ENCODE measurements around the gene NKPD1. TPM values are rescaled to one million over a fixed set of nuclear protein-coding genes. Genes with fewer than 3 reads are reported as not detected.

NKPD1 gene
- total RNA-seq, 2 donors from 2014 or later: 0.07 TPM; not detected in 1

GRCh38 chr19:45184115-45184514, 23.3 kb upstream of the NKPD1 start:
- Histone ChIP-seq H3K27me3 (no peaks in the 10 kb centered on the region), H3K9me3 (no peaks in the 10 kb centered on the region), H3K9ac (ENCODE audit: low read depth in 2 of 2, low read length in 2 of 2) (no peak overlapping the region), H3K4me1 (no peaks in the 10 kb centered on the region), H3K36me3 (no peaks in the 10 kb centered on the region), H3K4me3 (no peak overlapping the region), H3K27ac (no peak overlapping the region)
- intact Hi-C loops (cut with DNase I): no loop called here
- DNase-seq: no peak
- TF ChIP-seq, protein P1, sequence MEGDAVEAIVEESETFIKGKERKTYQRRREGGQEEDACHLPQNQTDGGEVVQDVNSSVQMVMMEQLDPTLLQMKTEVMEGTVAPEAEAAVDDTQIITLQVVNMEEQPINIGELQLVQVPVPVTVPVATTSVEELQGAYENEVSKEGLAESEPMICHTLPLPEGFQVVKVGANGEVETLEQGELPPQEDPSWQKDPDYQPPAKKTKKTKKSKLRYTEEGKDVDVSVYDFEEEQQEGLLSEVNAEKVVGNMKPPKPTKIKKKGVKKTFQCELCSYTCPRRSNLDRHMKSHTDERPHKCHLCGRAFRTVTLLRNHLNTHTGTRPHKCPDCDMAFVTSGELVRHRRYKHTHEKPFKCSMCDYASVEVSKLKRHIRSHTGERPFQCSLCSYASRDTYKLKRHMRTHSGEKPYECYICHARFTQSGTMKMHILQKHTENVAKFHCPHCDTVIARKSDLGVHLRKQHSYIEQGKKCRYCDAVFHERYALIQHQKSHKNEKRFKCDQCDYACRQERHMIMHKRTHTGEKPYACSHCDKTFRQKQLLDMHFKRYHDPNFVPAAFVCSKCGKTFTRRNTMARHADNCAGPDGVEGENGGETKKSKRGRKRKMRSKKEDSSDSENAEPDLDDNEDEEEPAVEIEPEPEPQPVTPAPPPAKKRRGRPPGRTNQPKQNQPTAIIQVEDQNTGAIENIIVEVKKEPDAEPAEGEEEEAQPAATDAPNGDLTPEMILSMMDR (IDR thresholded peaks at IDR 0.05): no peak

GRCh38 chr19:45182758-45183157, 22.0 kb upstream of the NKPD1 start:
- DNase-seq: peak; percentile 36
- TF ChIP-seq, protein P1 (IDR thresholded peaks at IDR 0.05): no peak
- intact Hi-C loops (cut with DNase I): no loop called here
- Histone ChIP-seq H3K36me3 (no peaks in the 10 kb centered on the region), H3K9ac (ENCODE audit: low read depth in 2 of 2, low read length in 2 of 2) (no peak overlapping the region), H3K9me3 (no peaks in the 10 kb centered on the region), H3K27me3 (no peaks in the 10 kb centered on the region), H3K27ac (no peak overlapping the region), H3K4me3 (no peak overlapping the region), H3K4me1 (no peaks in the 10 kb centered on the region)

DNA sequence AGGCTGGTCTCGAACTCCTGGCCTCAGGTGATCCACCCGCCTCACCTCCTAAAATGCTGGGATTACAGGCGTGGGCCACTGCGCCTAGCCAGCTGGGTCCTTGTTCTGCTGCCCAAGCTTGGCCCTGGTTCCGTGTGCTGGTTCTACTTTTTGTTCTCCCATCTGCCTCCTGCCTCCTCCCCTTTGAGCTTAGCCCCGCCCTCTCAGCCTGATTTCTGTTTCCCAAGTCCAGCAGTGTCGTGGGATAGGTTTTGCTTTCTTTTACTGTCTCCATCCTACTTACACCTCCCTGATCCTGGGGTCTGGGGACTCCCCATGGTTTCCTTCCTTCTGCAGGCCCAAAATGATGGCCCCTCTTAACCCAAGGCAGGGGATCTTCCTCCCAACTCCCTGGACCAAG, 20.2 kb upstream of the NKPD1 start:
- Histone ChIP-seq H3K9ac (ENCODE audit: low read depth in 2 of 2, low read length in 2 of 2) (peak overlapping the region; percentile 26 to 31), H3K4me1 (no peaks in the 10 kb centered on the region), H3K9me3 (no peaks in the 10 kb centered on the region), H3K4me3 (no peak overlapping the region), H3K27me3 (no peaks in the 10 kb centered on the region), H3K36me3 (no peaks in the 10 kb centered on the region), H3K27ac (no peak overlapping the region)
- TF ChIP-seq, protein P1 (IDR thresholded peaks at IDR 0.05): no peak
- intact Hi-C loops (cut with DNase I): no loop called here
- DNase-seq: no peak

DNA sequence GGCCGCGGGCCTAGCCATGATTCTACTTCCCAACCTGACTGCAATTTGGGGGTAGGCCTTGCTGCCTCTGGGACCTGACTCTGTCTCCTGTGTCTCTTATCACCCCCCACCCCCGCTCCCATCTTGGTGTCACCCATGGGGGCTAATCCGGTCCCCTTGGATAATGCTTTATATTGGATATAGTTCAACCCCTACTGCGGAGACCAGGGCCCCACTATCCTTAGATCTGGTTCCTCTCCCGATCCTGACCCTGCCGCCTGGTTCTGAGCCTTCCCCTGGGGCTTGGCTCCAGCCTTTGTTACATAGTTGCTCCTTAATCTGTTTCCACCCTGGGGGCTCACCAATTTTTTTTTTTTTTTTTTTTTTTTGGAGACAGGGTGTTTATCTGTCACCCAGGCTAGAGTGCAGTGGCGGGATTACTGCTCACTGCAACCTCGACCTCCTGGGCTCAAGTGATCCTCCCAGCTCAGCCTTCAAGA, 19.1 kb upstream of the NKPD1 start:
- Histone ChIP-seq H3K4me1 (no peaks in the 10 kb centered on the region), H3K36me3 (no peaks in the 10 kb centered on the region), H3K4me3 (peak overlapping the region; percentile 92), H3K9ac (ENCODE audit: low read depth in 2 of 2, low read length in 2 of 2) (peak overlapping the region in 1 of 2 donors; percentile 81), H3K9me3 (no peaks in the 10 kb centered on the region), H3K27me3 (no peaks in the 10 kb centered on the region), H3K27ac (peak overlapping the region; percentile 94)
- intact Hi-C loops (cut with DNase I): no loop called here
- no peak for DNase-seq
- TF ChIP-seq, protein P1 (IDR thresholded peaks at IDR 0.05): no peak

DNA sequence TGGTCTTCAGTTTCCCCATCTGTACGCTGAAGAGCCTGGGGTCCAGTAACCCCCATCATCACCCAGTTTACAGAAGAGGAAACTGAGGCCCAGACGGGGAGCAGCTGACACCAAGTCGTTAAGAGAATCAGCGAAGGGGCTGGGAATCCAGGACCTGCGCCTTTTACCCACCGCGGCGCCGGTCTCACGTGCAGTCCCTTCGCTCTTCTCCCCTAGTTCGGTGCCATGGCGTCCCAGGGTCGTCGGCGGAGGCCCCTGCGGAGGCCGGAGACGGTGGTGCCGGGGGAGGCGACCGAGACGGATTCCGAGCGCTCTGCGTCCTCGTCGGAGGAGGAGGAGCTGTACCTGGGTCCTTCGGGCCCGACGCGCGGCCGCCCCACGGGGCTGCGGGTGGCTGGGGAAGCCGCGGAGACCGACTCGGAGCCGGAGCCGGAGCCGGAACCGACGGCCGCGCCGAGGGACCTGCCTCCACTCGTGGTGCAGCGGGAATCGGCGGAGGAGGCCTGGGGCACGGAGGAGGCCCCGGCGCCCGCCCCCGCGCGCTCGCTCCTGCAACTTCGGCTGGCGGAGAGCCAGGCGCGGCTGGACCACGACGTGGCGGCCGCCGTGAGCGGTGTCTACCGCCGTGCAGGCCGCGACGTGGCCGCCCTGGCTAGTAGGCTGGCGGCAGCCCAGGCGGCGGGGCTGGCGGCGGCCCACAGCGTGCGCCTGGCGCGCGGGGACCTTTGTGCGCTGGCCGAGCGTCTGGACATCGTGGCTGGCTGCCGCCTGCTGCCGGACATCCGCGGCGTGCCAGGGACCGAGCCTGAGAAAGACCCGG, 18.5 kb upstream of the NKPD1 start:
- Histone ChIP-seq H3K4me3 (peak overlapping the region; percentile 92), H3K9ac (ENCODE audit: low read depth in 2 of 2, low read length in 2 of 2) (peak overlapping the region; percentile 81 to 87)

More for the DNA sequence above, 18.5 kb upstream of the NKPD1 start:
- intact Hi-C loops (cut with DNase I): no loop called here
- TF ChIP-seq, protein P1 (IDR thresholded peaks at IDR 0.05): no peak
- Histone ChIP-seq H3K36me3 (no peaks in the 10 kb centered on the region), H3K4me1 (no peaks in the 10 kb centered on the region), H3K9me3 (no peaks in the 10 kb centered on the region), H3K27me3 (no peaks in the 10 kb centered on the region), H3K27ac (peak overlapping the region; percentile 94)
- no peak for DNase-seq
